Activated naive CD8-positive, alpha-beta T cell treated with anti-CD3 and anti-CD28 coated beads for 36 hours (primary cell): ENCODE results near the gene REXO4. TPM values are rescaled to one million over a fixed set of nuclear protein-coding genes. Genes with fewer than 3 reads are reported as not detected.
A peak's percentile ranks its signal among the peaks of the same experiment; 100 is the strongest.

Experiments
- DNase-seq: peaks from one replicate; pipeline ENCODE4 v3.0.0; 2021
- H3K27ac Mint-ChIP-seq: one replicate; pipeline ENCODE4 v1.8.0; 2022; ENCODE audit warnings: mild to moderate bottlenecking, moderate library complexity, mixed read lengths
- H3K27me3 Mint-ChIP-seq: one replicate; pipeline ENCODE4 v1.8.0; 2022; ENCODE audit warnings: mild to moderate bottlenecking, mixed read lengths
- H3K36me3 Mint-ChIP-seq: one replicate; pipeline ENCODE4 v1.8.0; 2021; ENCODE audit warnings: mild to moderate bottlenecking, mixed read lengths
- H3K4me1 Mint-ChIP-seq: one replicate; pipeline ENCODE4 v1.8.0; 2021; ENCODE audit warnings: mixed read lengths
- H3K4me3 Mint-ChIP-seq: one replicate; pipeline ENCODE4 v1.8.0; 2022; ENCODE audit warnings: mild to moderate bottlenecking, moderate library complexity, mixed read lengths
- H3K9me3 Mint-ChIP-seq: one replicate; pipeline ENCODE4 v1.8.0; 2022; ENCODE audit warnings: mixed read lengths
- total RNA-seq, 2 experiments: library from RNA; stranded (reverse); gene quantifications; one replicate each; pipeline ENCODE4 v1.2.3, GENCODE V29; 2021

The REXO4 gene
- total RNA-seq, 2 experiments from 2014 or later: 45.3 to 47.7 TPM

GRCh38 chr9:133437753-133438531, 20.1 kb upstream of the REXO4 start:
- Mint-ChIP-seq H3K27me3 (no peaks in the 10 kb centered on the region), H3K9me3 (no peaks in the 10 kb centered on the region), H3K4me3 (no peak overlapping the region), H3K36me3 (no peaks in the 10 kb centered on the region), H3K4me1 (peaks cover 4% of the 10 kb centered on the region), H3K27ac (no peak overlapping the region)
- no peak for DNase-seq

DNA sequence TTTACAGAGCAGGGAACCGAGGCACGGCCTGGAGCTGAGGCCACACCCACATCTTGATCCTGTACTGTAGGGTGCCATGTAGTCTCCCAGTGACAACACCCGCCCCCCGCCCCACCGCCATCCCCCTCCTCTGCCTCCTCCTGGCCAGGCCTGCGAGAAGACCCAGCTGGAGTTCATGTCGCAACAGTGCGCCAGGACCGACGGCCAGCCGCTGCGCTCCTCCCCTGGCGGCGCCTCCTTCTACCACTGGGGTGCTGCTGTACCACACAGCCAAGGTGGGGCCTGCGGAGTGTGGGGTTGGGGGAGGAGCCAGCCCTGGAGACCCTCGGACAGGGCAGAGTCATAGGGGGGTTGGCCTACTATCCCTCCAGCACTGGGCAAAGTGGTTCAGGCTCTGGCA, 18.9 kb upstream of the REXO4 start:
- no peak overlapping the region for H3K4me3 Mint-ChIP-seq
- no peaks in the 10 kb centered on the region for H3K27me3 Mint-ChIP-seq
- no peak overlapping the region for H3K27ac Mint-ChIP-seq
- H3K9me3 Mint-ChIP-seq: no peaks in the 10 kb centered on the region
- peaks cover 4% of the 10 kb centered on the region for H3K4me1 Mint-ChIP-seq
- DNase-seq: no peak
- no peaks in the 10 kb centered on the region for H3K36me3 Mint-ChIP-seq

- Mint-ChIP-seq H3K27ac (no peak overlapping the region), H3K27me3 (peaks cover 15% of the 10 kb centered on the region), H3K9me3 (no peaks in the 10 kb centered on the region), H3K36me3 (no peaks in the 10 kb centered on the region), H3K4me1 (no peaks in the 10 kb centered on the region), H3K4me3 (no peak overlapping the region)
- DNase-seq: no peak
Observed at GRCh38 chr9:133433351-133433843, 15.6 kb upstream of the REXO4 start.

GRCh38 chr9:133430244-133430643, 12.4 kb upstream of the REXO4 start:
- Mint-ChIP-seq H3K36me3 (no peaks in the 10 kb centered on the region), H3K27me3 (peaks cover 42% of the 10 kb centered on the region), H3K4me1 (peaks cover 2% of the 10 kb centered on the region), H3K4me3 (no peak overlapping the region), H3K9me3 (no peaks in the 10 kb centered on the region), H3K27ac (no peak overlapping the region)
- no peak for DNase-seq

GRCh38 chr9:133429641-133430161, 11.9 kb upstream of the REXO4 start:
- Mint-ChIP-seq H3K27me3 (peaks cover 45% of the 10 kb centered on the region), H3K36me3 (no peaks in the 10 kb centered on the region), H3K9me3 (no peaks in the 10 kb centered on the region), H3K27ac (no peak overlapping the region), H3K4me1 (peaks cover 2% of the 10 kb centered on the region), H3K4me3 (peak overlapping the region; percentile 51)
- peak; percentile 16 for DNase-seq

- no peak for DNase-seq
- Mint-ChIP-seq H3K9me3 (no peaks in the 10 kb centered on the region), H3K27ac (no peak overlapping the region), H3K4me3 (no peak overlapping the region), H3K27me3 (peaks cover 45% of the 10 kb centered on the region), H3K36me3 (no peaks in the 10 kb centered on the region), H3K4me1 (peaks cover 2% of the 10 kb centered on the region)
Observed at GRCh38 chr9:133429214-133429613, 11.4 kb upstream of the REXO4 start.

GRCh38 chr9:133428617-133429101, 10.8 kb upstream of the REXO4 start:
- no peaks in the 10 kb centered on the region for H3K36me3 Mint-ChIP-seq
- H3K27ac Mint-ChIP-seq: no peak overlapping the region
- H3K4me3 Mint-ChIP-seq: no peak overlapping the region

DNA sequence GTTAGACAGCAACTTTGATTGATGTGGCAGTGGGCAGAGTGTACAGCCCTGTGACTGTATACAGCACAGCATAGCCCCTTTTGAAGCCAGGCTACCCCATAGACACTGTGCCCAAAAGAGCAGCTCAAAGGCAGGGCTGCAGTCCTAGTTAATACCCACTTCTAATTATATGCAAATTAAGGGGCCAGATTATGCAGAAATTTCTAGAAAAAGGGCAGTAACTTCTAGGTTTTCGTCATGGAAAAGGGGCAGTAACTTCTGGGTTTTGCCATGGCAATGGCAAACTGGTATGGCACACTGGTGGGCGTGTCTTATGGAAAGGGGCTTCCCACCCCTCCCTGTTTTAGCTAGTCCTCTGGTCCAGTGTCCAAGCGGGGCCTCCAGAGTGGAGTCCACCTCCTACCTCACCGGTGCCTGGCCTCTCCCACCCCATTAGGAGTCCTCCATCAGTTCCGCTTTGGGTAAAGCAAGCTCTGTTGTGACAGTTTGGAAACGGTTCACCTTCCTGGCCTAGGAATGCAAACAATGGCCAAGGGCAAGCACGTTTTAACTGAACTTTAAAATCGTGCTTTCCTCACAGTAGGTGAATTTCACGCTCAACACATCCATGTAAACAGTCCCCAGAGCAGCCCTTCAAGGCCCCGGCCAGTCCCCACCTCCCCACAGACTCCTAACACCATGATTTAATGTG, 10.0 kb upstream of the REXO4 start:
- peaks cover 45% of the 10 kb centered on the region for H3K27me3 Mint-ChIP-seq
- peak overlapping the region; percentile 20 for H3K4me3 Mint-ChIP-seq
- H3K9me3 Mint-ChIP-seq: no peaks in the 10 kb centered on the region
- H3K27ac Mint-ChIP-seq: no peak overlapping the region
- H3K36me3 Mint-ChIP-seq: no peaks in the 10 kb centered on the region
- DNase-seq: no peak
- peaks cover 2% of the 10 kb centered on the region for H3K4me1 Mint-ChIP-seq

More at GRCh38 chr9:133428617-133429101, 10.8 kb upstream of the REXO4 start:
- H3K4me1 Mint-ChIP-seq: peaks cover 2% of the 10 kb centered on the region
- peak; percentile 12 for DNase-seq
- H3K9me3 Mint-ChIP-seq: no peaks in the 10 kb centered on the region
- H3K27me3 Mint-ChIP-seq: peaks cover 45% of the 10 kb centered on the region

GRCh38 chr9:133426011-133426410, 8.2 kb upstream of the REXO4 start:
- Mint-ChIP-seq H3K27ac (no peak overlapping the region), H3K27me3 (peaks cover 45% of the 10 kb centered on the region), H3K4me1 (peaks cover 9% of the 10 kb centered on the region), H3K4me3 (no peak overlapping the region), H3K36me3 (no peaks in the 10 kb centered on the region), H3K9me3 (no peaks in the 10 kb centered on the region)
- DNase-seq: no peak

DNA sequence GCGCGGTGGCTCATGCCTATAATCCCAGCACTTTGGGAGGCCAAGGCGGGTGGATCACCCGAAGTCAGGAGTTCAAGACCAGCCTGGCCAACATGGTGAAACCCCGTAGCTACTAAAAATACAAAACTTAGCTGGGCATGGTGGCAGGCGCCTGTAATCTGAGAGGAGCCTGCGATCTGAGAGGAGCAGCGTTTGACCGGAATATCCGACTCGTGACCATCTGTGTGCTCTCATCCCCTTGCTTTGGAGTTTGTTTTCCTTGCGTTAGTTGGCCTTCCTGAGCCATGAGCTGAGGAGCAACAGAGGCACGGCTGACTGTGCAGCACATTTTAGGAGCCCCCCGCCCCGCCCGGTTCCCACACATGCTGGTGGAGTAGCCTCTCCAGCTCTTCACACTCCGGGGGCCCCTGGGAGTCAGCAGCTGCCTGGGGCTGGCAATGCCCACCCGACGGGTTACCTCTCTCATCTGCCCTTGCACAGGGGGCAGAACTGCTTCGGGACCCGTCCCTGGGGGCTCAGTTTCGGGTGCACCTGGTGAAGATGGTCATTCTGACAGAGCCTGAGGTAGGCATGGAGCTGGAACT, 7.3 kb upstream of the REXO4 start:
- Mint-ChIP-seq H3K27me3 (peaks cover 42% of the 10 kb centered on the region), H3K27ac (no peak overlapping the region), H3K9me3 (no peaks in the 10 kb centered on the region), H3K4me1 (peaks cover 16% of the 10 kb centered on the region), H3K4me3 (no peak overlapping the region), H3K36me3 (no peaks in the 10 kb centered on the region)
- no peak for DNase-seq

DNA sequence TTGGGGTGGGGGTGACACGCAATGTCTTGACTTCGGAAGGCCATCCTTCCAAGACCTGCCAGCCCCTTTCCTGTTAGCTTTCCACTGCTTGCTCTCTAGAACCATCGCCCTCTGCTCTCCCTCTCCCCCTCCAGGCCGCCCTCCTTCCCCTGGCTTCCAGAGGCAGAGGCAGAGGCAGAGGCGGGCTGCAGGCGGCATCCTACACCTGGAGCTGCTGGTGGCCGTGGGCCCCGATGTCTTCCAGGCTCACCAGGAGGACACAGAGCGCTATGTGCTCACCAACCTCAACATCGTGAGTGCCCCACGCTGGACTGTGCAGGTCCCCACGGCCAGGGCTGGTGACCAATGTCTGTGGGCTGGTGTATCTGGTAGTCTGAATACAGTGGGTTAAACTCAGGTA, 6.4 kb upstream of the REXO4 start:
- no peak for DNase-seq
- peaks cover 19% of the 10 kb centered on the region for H3K4me1 Mint-ChIP-seq
- H3K36me3 Mint-ChIP-seq: no peaks in the 10 kb centered on the region
- H3K9me3 Mint-ChIP-seq: no peaks in the 10 kb centered on the region
- H3K27ac Mint-ChIP-seq: no peak overlapping the region
- peaks cover 35% of the 10 kb centered on the region for H3K27me3 Mint-ChIP-seq
- H3K4me3 Mint-ChIP-seq: no peak overlapping the region

GRCh38 chr9:133423216-133423615, 5.4 kb upstream of the REXO4 start:
- peaks cover 25% of the 10 kb centered on the region for H3K4me1 Mint-ChIP-seq
- H3K27me3 Mint-ChIP-seq: peaks cover 30% of the 10 kb centered on the region
- H3K27ac Mint-ChIP-seq: no peak overlapping the region

GRCh38 chr9:133421615-133422542, 4.1 kb upstream of the REXO4 start, which contains the start of gene ADAMTS13:
Gene ADAMTS13, plus strand, starts transcription at chr9:133422367. Its CDS starts 77 bp downstream, at chr9:133422444.
- H3K4me3 Mint-ChIP-seq: no peak within 1 kb of the TSS
- H3K4me1 Mint-ChIP-seq: peaks cover 24% of the 10 kb centered on the region
- no peaks in the 10 kb centered on the region for H3K9me3 Mint-ChIP-seq
- H3K36me3 Mint-ChIP-seq: peaks cover 8% of the 10 kb centered on the region
- DNase-seq: peak; percentile 69
- H3K27ac Mint-ChIP-seq: peak within 1 kb of the TSS; percentile 54
- H3K27me3 Mint-ChIP-seq: peaks cover 16% of the 10 kb centered on the region

More at GRCh38 chr9:133423216-133423615, 5.4 kb upstream of the REXO4 start:
- no peak for DNase-seq
- no peak overlapping the region for H3K4me3 Mint-ChIP-seq
- peaks cover 2% of the 10 kb centered on the region for H3K36me3 Mint-ChIP-seq
- no peaks in the 10 kb centered on the region for H3K9me3 Mint-ChIP-seq

DNA sequence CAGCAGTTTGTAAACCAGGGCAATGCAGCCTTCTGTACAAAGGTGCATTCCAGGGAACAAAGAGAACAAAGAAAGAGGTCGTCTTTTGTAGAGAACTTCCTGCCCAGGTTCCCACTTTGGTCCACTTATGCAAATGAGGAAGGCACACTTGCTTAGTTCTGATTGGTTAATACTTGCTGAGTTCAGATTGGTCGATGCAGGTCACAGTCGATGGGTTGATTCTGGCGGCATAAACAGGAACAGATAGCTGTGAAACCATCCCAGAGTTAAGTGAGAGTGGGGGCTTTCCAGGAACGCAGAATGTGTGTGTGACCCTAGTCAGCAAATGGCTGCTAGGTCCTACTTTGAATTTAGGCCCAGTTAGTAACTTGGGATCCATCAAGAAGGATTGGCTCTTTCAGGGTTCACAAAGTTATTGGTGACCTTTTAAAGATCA, 2.6 kb upstream of the REXO4 start:
- H3K27ac Mint-ChIP-seq: peak overlapping the region; percentile 65
- DNase-seq: peak; percentile 14
- H3K27me3 Mint-ChIP-seq: peaks cover 4% of the 10 kb centered on the region
- H3K4me1 Mint-ChIP-seq: peaks cover 38% of the 10 kb centered on the region
- H3K4me3 Mint-ChIP-seq: no peak overlapping the region
- H3K36me3 Mint-ChIP-seq: peaks cover 22% of the 10 kb centered on the region
- no peaks in the 10 kb centered on the region for H3K9me3 Mint-ChIP-seq
